Memory B cell (primary cell): ENCODE results near the gene FBN1.

Experiments used
- ATAC-seq: fragments of 150-1000 bp; cut with Tn5 transposase; 2 replicates; pipeline ENCODE4 v1.10.0; 2021; ENCODE audit warnings: low read depth, mild to moderate bottlenecking, moderate library complexity
- DNase-seq, 2 donors: peaks; one replicate each; pipeline ENCODE4 v3.0.0; 2022; ENCODE audit warnings: low spot score in 2 of 2
- H3K27ac Mint-ChIP-seq: one replicate; pipeline ENCODE4 v1.8.0; 2022; ENCODE audit warnings: mild to moderate bottlenecking, moderate library complexity, mixed read lengths
- H3K27me3 Mint-ChIP-seq: one replicate; pipeline ENCODE4 v1.8.0; 2022; ENCODE audit warnings: mixed read lengths
- H3K36me3 Mint-ChIP-seq: one replicate; pipeline ENCODE4 v1.8.0; 2022; ENCODE audit warnings: mild to moderate bottlenecking, mixed read lengths
- H3K4me1 Mint-ChIP-seq: one replicate; pipeline ENCODE4 v1.8.0; 2022; ENCODE audit warnings: mixed read lengths
- H3K4me3 Mint-ChIP-seq: one replicate; pipeline ENCODE4 v1.8.0; 2022; ENCODE audit warnings: mild to moderate bottlenecking, moderate library complexity, mixed read lengths
- H3K9me3 Mint-ChIP-seq: one replicate; pipeline ENCODE4 v1.8.0; 2022; ENCODE audit warnings: mixed read lengths

FBN1 gene

GRCh38 chr15:48643776-48644466 is 1.6 kb downstream of the FBN1 start:
- no peak for ATAC-seq
- Mint-ChIP-seq H3K27me3 (peaks cover 11% of the 10 kb centered on the region), H3K4me1 (no peaks in the 10 kb centered on the region), H3K4me3 (peak overlapping the region; percentile 11), H3K36me3 (no peaks in the 10 kb centered on the region), H3K9me3 (no peaks in the 10 kb centered on the region), H3K27ac (no peak overlapping the region)
- DNase-seq: no peak

GRCh38 chr15:48643206-48643605 is 2.3 kb downstream of the FBN1 start:
- Mint-ChIP-seq H3K27ac (no peak overlapping the region), H3K36me3 (no peaks in the 10 kb centered on the region), H3K4me1 (no peaks in the 10 kb centered on the region), H3K4me3 (no peak overlapping the region), H3K27me3 (peaks cover 11% of the 10 kb centered on the region), H3K9me3 (no peaks in the 10 kb centered on the region)
- ATAC-seq: no peak
- DNase-seq: no peak

GRCh38 chr15:48642795-48643194 is 2.7 kb downstream of the FBN1 start:
- ATAC-seq: no peak
- no peaks in the 10 kb centered on the region for H3K9me3 Mint-ChIP-seq
- H3K4me3 Mint-ChIP-seq: no peak overlapping the region
- no peak overlapping the region for H3K27ac Mint-ChIP-seq
- no peaks in the 10 kb centered on the region for H3K36me3 Mint-ChIP-seq
- no peaks in the 10 kb centered on the region for H3K4me1 Mint-ChIP-seq
- H3K27me3 Mint-ChIP-seq: peaks cover 11% of the 10 kb centered on the region
- no peak for DNase-seq

- peaks cover 8% of the 10 kb centered on the region for H3K27me3 Mint-ChIP-seq
- no peaks in the 10 kb centered on the region for H3K4me1 Mint-ChIP-seq
- ATAC-seq: no peak
Observed at GRCh38 chr15:48641416-48641815, 4.1 kb downstream of the FBN1 start.

GRCh38 chr15:48638963-48639362 is 6.5 kb downstream of the FBN1 start:
- H3K36me3 Mint-ChIP-seq: no peaks in the 10 kb centered on the region
- DNase-seq: no peak
- H3K9me3 Mint-ChIP-seq: no peaks in the 10 kb centered on the region
- H3K4me3 Mint-ChIP-seq: no peak overlapping the region
- peaks cover 3% of the 10 kb centered on the region for H3K27me3 Mint-ChIP-seq
- no peak overlapping the region for H3K27ac Mint-ChIP-seq
- no peak for ATAC-seq
- H3K4me1 Mint-ChIP-seq: no peaks in the 10 kb centered on the region

More at GRCh38 chr15:48641416-48641815, 4.1 kb downstream of the FBN1 start:
- Mint-ChIP-seq H3K27ac (no peak overlapping the region), H3K4me3 (no peak overlapping the region), H3K36me3 (no peaks in the 10 kb centered on the region), H3K9me3 (no peaks in the 10 kb centered on the region)
- no peak for DNase-seq

- Mint-ChIP-seq H3K4me1 (no peaks in the 10 kb centered on the region), H3K27ac (no peak overlapping the region), H3K27me3 (peaks cover 1% of the 10 kb centered on the region), H3K36me3 (no peaks in the 10 kb centered on the region), H3K4me3 (no peak overlapping the region), H3K9me3 (no peaks in the 10 kb centered on the region)
- ATAC-seq (no peak), DNase-seq (no peak)
Observed at GRCh38 chr15:48637639-48638038, 7.9 kb downstream of the FBN1 start.

GRCh38 chr15:48636511-48636910 is 9.0 kb downstream of the FBN1 start:
- Mint-ChIP-seq H3K27me3 (no peaks in the 10 kb centered on the region), H3K9me3 (no peaks in the 10 kb centered on the region), H3K4me1 (no peaks in the 10 kb centered on the region), H3K4me3 (no peak overlapping the region), H3K27ac (no peak overlapping the region), H3K36me3 (no peaks in the 10 kb centered on the region)
- ATAC-seq (no peak), DNase-seq (no peak)

- Mint-ChIP-seq H3K27me3 (no peaks in the 10 kb centered on the region), H3K4me3 (no peak overlapping the region), H3K4me1 (no peaks in the 10 kb centered on the region), H3K27ac (no peak overlapping the region), H3K9me3 (no peaks in the 10 kb centered on the region), H3K36me3 (no peaks in the 10 kb centered on the region)
- ATAC-seq (no peak), DNase-seq (no peak)
Observed at GRCh38 chr15:48634893-48635292, 10.6 kb downstream of the FBN1 start.

GRCh38 chr15:48634096-48634495 is 11.4 kb downstream of the FBN1 start:
- no peaks in the 10 kb centered on the region for H3K27me3 Mint-ChIP-seq
- H3K4me3 Mint-ChIP-seq: no peak overlapping the region
- no peaks in the 10 kb centered on the region for H3K9me3 Mint-ChIP-seq
- ATAC-seq (no peak), DNase-seq (no peak)
- no peak overlapping the region for H3K27ac Mint-ChIP-seq
- no peaks in the 10 kb centered on the region for H3K36me3 Mint-ChIP-seq
- H3K4me1 Mint-ChIP-seq: no peaks in the 10 kb centered on the region

- Mint-ChIP-seq H3K4me3 (no peak overlapping the region), H3K27me3 (no peaks in the 10 kb centered on the region), H3K9me3 (no peaks in the 10 kb centered on the region), H3K4me1 (no peaks in the 10 kb centered on the region), H3K36me3 (no peaks in the 10 kb centered on the region), H3K27ac (no peak overlapping the region)
- no peak for DNase-seq
- no peak for ATAC-seq
Observed at GRCh38 chr15:48632651-48633050, 12.9 kb downstream of the FBN1 start.

- no peak for ATAC-seq
- DNase-seq: no peak
Observed at GRCh38 chr15:48631176-48631770, 14.2 kb downstream of the FBN1 start.

GRCh38 chr15:48630245-48630644 is 15.3 kb downstream of the FBN1 start:
- no peak for DNase-seq
- Mint-ChIP-seq H3K4me3 (no peak overlapping the region), H3K9me3 (no peaks in the 10 kb centered on the region), H3K36me3 (no peaks in the 10 kb centered on the region), H3K27ac (no peak overlapping the region), H3K27me3 (no peaks in the 10 kb centered on the region), H3K4me1 (no peaks in the 10 kb centered on the region)
- no peak for ATAC-seq

More at GRCh38 chr15:48631176-48631770, 14.2 kb downstream of the FBN1 start:
- H3K27ac Mint-ChIP-seq: no peak overlapping the region
- no peak overlapping the region for H3K4me3 Mint-ChIP-seq
- no peaks in the 10 kb centered on the region for H3K9me3 Mint-ChIP-seq
- no peaks in the 10 kb centered on the region for H3K27me3 Mint-ChIP-seq
- no peaks in the 10 kb centered on the region for H3K4me1 Mint-ChIP-seq
- no peaks in the 10 kb centered on the region for H3K36me3 Mint-ChIP-seq

GRCh38 chr15:48628832-48629231 is 16.7 kb downstream of the FBN1 start:
- Mint-ChIP-seq H3K9me3 (no peaks in the 10 kb centered on the region), H3K4me1 (no peaks in the 10 kb centered on the region), H3K36me3 (no peaks in the 10 kb centered on the region), H3K27ac (no peak overlapping the region), H3K27me3 (peaks cover under 1% of the 10 kb centered on the region), H3K4me3 (no peak overlapping the region)
- ATAC-seq: no peak
- DNase-seq: no peak

GRCh38 chr15:48627260-48627940 is 18.1 kb downstream of the FBN1 start:
- peaks cover 4% of the 10 kb centered on the region for H3K27me3 Mint-ChIP-seq
- no peaks in the 10 kb centered on the region for H3K4me1 Mint-ChIP-seq
- no peaks in the 10 kb centered on the region for H3K9me3 Mint-ChIP-seq
- H3K27ac Mint-ChIP-seq: no peak overlapping the region
- ATAC-seq (no peak), DNase-seq (no peak)
- no peaks in the 10 kb centered on the region for H3K36me3 Mint-ChIP-seq
- H3K4me3 Mint-ChIP-seq: no peak overlapping the region
